Measurements from ENCODE around the gene RNF14. TPM values are rescaled to one million over a fixed set of nuclear protein-coding genes. Genes with fewer than 3 reads are reported as not detected.
A peak's percentile ranks its signal among the peaks of the same experiment; 100 is the strongest.

The RNF14 gene
- total and polyA plus RNA-seq, 2 donors (not counting 1 experiment from before 2014, with no cell fraction given): 10.5 to 26.6 TPM

DNA sequence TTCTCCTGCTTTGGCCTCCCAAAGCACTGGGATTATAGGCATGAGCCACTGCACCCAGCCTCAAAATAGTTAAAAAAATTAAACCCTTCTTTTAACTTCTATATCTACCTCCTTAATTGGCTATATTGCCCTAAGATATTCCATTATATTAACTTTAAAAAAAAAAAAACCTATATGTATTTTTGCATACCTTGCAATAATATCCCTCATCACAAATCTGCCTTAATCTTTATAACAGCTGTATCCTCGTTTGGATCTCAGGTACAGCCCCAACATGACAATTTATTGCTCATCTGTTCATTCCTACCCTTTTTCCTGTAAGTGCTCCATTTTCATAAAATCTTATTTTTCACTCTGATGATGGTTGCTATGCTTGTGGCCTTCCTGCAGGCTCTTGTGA lies 31.3 kb downstream of the RNF14 start:
- POLR2A ChIA-PET: interaction anchor here (0.6 kb wide), 1 partner anchor 863 kb away, joined by 6 read pairs; no protein-coding TSS in a partner anchor
- Histone ChIP-seq H3K9ac (ENCODE audit: low read length) (no peak overlapping the region), H3K27ac (ENCODE audit: low read length in 2 of 2) (no peak overlapping the region), H3K4me1 (ENCODE audit: control insufficient read depth in 2 of 2, insufficient read depth in 2 of 2, low read length in 2 of 2) (no peaks in the 10 kb centered on the region), H3K79me2 (ENCODE audit: control insufficient read depth, insufficient read depth, low read length) (no peaks in the 10 kb centered on the region), H3K4me3 (ENCODE audit: control extremely low read depth in 1 of 5, extremely low read depth in 1 of 5, insufficient read depth in 1 of 5, low read depth in 2 of 5, low read length in 4 of 5) (no peak overlapping the region), H3K4me2 (replicated peaks; ENCODE audit: low read depth, low read length, poor library complexity, severe bottlenecking) (no peak overlapping the region), H3K36me3 (replicated peaks in 1 of 2; ENCODE audit: control extremely low read depth in 1 of 2, control insufficient read depth in 1 of 2, extremely low read depth in 1 of 2, insufficient read depth in 2 of 2, low read length in 1 of 2) (peaks cover 0 to 44% of the 10 kb centered on the region in 2 experiments), H2AFZ (ENCODE audit: insufficient read depth, low read depth, low read length, poor library complexity, severe bottlenecking) (no peak overlapping the region), H4K20me1 (ENCODE audit: control insufficient read depth, insufficient read depth, low read length, poor library complexity, severe bottlenecking) (no peaks in the 10 kb centered on the region), H3K27me3 (replicated peaks in 1 of 4; ENCODE audit: control extremely low read depth in 1 of 4, control insufficient read depth in 3 of 4, insufficient read depth in 4 of 4, low read length in 3 of 4) (no peaks in the 10 kb centered on the region), H3K9me3 (ENCODE audit: control extremely low read depth in 1 of 3, control insufficient read depth in 2 of 3, insufficient read depth in 1 of 3, low read length in 2 of 3) (no peaks in the 10 kb centered on the region)
- DNase-seq: no peak
- WGBS (ENCODE audit: insufficient coverage): 60% methylated on average over 1 of the region's 1 CpG
- intact Hi-C loops (cut with micrococcal nuclease): no loop called here
- no peaks in the 10 kb centered on the region for H3K27me3 Mint-ChIP-seq
- H3K9me3 Mint-ChIP-seq (ENCODE audit: insufficient read depth): no peaks in the 10 kb centered on the region
- H3K4me1 Mint-ChIP-seq: no peaks in the 10 kb centered on the region
- TF ChIP-seq, protein P1, sequence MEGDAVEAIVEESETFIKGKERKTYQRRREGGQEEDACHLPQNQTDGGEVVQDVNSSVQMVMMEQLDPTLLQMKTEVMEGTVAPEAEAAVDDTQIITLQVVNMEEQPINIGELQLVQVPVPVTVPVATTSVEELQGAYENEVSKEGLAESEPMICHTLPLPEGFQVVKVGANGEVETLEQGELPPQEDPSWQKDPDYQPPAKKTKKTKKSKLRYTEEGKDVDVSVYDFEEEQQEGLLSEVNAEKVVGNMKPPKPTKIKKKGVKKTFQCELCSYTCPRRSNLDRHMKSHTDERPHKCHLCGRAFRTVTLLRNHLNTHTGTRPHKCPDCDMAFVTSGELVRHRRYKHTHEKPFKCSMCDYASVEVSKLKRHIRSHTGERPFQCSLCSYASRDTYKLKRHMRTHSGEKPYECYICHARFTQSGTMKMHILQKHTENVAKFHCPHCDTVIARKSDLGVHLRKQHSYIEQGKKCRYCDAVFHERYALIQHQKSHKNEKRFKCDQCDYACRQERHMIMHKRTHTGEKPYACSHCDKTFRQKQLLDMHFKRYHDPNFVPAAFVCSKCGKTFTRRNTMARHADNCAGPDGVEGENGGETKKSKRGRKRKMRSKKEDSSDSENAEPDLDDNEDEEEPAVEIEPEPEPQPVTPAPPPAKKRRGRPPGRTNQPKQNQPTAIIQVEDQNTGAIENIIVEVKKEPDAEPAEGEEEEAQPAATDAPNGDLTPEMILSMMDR (IDR thresholded peaks at IDR 0.05): no peak
- TF ChIP-seq EZH2 (IDR thresholded peaks at IDR 0.05; ENCODE audit: borderline replicate concordance, insufficient read depth, low read depth, low read length, poor library complexity, severe bottlenecking): no peak
- H3K4me3 Mint-ChIP-seq: no peak overlapping the region
- H3K27ac Mint-ChIP-seq: no peak overlapping the region
- ATAC-seq (ENCODE audit: low read depth): no peak
- CTCF ChIA-PET: interaction anchor here (0.6 to 2.2 kb wide), 4 partner anchors 10 to 1044 kb away, joined by 3 to 10 read pairs (median 6); partner anchors contain the start of gene GNPDA1

DNA sequence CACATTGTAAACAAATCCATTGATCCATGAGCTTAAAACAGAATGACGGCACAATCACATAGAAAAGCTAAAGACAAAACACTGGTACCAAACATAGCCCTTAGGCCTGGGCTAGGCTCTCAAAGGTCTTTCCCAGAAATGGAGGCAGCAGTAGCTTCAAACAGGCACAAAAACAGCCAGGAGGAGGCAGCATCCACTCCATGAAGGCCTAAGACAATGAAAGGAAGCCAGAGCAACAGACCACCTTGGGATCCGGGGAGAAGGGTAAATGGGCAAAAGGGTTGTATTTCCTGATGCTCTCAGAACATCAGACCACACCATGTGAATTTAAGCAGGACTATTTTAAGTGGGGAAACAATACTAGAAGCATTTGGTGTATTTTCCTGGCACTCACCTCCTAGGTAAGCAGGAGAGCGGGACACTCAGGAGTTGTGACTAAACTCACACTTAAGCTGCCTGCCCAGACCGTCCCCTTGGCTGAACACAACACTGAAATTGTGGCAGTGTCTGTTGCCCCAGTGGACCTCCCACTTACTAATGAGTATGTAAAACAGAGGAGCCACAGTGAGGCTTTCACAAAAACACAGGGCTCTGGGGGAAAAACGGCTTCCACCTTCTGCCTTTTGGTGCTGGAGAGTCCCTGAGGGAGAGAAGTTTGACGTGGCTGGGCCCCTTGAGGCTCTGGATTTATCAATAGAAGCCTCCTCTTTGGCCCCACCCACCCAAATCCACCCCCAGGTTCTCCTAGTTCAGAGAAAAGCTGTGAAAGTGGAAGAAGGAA lies 32.0 kb downstream of the RNF14 start:
- TF ChIP-seq, protein P1 (IDR thresholded peaks at IDR 0.05): no peak
- no peak for TF ChIP-seq EZH2 (IDR thresholded peaks at IDR 0.05; ENCODE audit: borderline replicate concordance, insufficient read depth, low read depth, low read length, poor library complexity, severe bottlenecking)
- Histone ChIP-seq H3K27me3 (replicated peaks in 1 of 4; ENCODE audit: control extremely low read depth in 1 of 4, control insufficient read depth in 3 of 4, insufficient read depth in 4 of 4, low read length in 3 of 4) (no peaks in the 10 kb centered on the region), H3K27ac (ENCODE audit: low read length in 2 of 2) (no peak overlapping the region), H3K9me3 (ENCODE audit: control extremely low read depth in 1 of 3, control insufficient read depth in 2 of 3, insufficient read depth in 1 of 3, low read length in 2 of 3) (no peaks in the 10 kb centered on the region), H3K79me2 (ENCODE audit: control insufficient read depth, insufficient read depth, low read length) (no peaks in the 10 kb centered on the region), H2AFZ (ENCODE audit: insufficient read depth, low read depth, low read length, poor library complexity, severe bottlenecking) (no peak overlapping the region), H3K4me2 (replicated peaks; ENCODE audit: low read depth, low read length, poor library complexity, severe bottlenecking) (no peak overlapping the region), H3K4me3 (ENCODE audit: control extremely low read depth in 1 of 5, extremely low read depth in 1 of 5, insufficient read depth in 1 of 5, low read depth in 2 of 5, low read length in 4 of 5) (no peak overlapping the region), H3K4me1 (ENCODE audit: control insufficient read depth in 2 of 2, insufficient read depth in 2 of 2, low read length in 2 of 2) (no peaks in the 10 kb centered on the region), H4K20me1 (ENCODE audit: control insufficient read depth, insufficient read depth, low read length, poor library complexity, severe bottlenecking) (no peaks in the 10 kb centered on the region), H3K9ac (ENCODE audit: low read length) (no peak overlapping the region), H3K36me3 (replicated peaks in 1 of 2; ENCODE audit: control extremely low read depth in 1 of 2, control insufficient read depth in 1 of 2, extremely low read depth in 1 of 2, insufficient read depth in 2 of 2, low read length in 1 of 2) (peaks cover 0 to 41% of the 10 kb centered on the region in 2 experiments)
- 86% methylated on average over 1 of the region's 6 CpGs for WGBS (ENCODE audit: insufficient coverage)
- H3K9me3 Mint-ChIP-seq (ENCODE audit: insufficient read depth): no peaks in the 10 kb centered on the region
- DNase-seq: no peak
- POLR2A ChIA-PET: interaction anchor here (0.6 kb wide), 2 partner anchors 12 to 862 kb away, joined by 5 to 6 read pairs; no protein-coding TSS in a partner anchor
- CTCF ChIA-PET: interaction anchor here (0.6 to 2.2 kb wide), 4 partner anchors 10 to 1043 kb away, joined by 3 to 10 read pairs (median 6); partner anchors contain the start of gene GNPDA1
- intact Hi-C loops (cut with micrococcal nuclease): no loop called here
- no peaks in the 10 kb centered on the region for H3K27me3 Mint-ChIP-seq
- H3K4me3 Mint-ChIP-seq: no peak overlapping the region
- ATAC-seq (ENCODE audit: low read depth): no peak
- peak overlapping the region; percentile 32 for H3K27ac Mint-ChIP-seq
- no peaks in the 10 kb centered on the region for H3K4me1 Mint-ChIP-seq

Measured in B cell (primary cell).